ENCODE data around the gene ZNF888.

DNA sequence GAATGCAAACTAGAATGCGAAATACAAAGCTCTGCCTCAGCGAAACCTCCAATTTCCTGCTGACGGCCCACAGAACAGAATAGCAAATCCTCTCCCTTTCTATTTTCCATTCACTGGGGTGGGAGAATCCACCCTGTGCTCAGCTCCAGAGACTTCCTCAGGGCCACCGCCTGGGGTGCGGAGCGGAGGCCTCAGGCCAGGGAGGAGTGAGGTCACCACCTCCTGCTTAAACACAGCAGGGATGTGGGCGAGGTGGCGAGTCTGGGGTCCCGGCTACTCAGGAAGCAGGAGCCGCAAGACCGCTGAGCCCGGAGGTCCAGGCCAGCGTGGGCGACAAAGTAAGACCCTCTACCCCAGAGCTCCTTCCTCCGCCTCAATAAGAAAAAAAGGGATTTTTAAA lies 25.1 kb downstream of the ZNF888 start:
- TF ChIP-seq, protein P1, sequence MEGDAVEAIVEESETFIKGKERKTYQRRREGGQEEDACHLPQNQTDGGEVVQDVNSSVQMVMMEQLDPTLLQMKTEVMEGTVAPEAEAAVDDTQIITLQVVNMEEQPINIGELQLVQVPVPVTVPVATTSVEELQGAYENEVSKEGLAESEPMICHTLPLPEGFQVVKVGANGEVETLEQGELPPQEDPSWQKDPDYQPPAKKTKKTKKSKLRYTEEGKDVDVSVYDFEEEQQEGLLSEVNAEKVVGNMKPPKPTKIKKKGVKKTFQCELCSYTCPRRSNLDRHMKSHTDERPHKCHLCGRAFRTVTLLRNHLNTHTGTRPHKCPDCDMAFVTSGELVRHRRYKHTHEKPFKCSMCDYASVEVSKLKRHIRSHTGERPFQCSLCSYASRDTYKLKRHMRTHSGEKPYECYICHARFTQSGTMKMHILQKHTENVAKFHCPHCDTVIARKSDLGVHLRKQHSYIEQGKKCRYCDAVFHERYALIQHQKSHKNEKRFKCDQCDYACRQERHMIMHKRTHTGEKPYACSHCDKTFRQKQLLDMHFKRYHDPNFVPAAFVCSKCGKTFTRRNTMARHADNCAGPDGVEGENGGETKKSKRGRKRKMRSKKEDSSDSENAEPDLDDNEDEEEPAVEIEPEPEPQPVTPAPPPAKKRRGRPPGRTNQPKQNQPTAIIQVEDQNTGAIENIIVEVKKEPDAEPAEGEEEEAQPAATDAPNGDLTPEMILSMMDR (IDR thresholded peaks at IDR 0.05), result no peak
- no peak for TF ChIP-seq POLR2A (IDR thresholded peaks at IDR 0.05)

Measured in heart left ventricle (tissue), 13 donors.